ENCODE measurements around the gene VANGL2. TPM values are rescaled to one million over a fixed set of nuclear protein-coding genes. Genes with fewer than 3 reads are reported as not detected.

VANGL2 gene
- total and polyA plus RNA-seq, 9 donors: 5.6 to 18.4 (median 9.7) TPM

- intact Hi-C loops (cut with DNase I): loop anchor here in 1 of 4 donors (10.0 kb wide), 1 partner anchor 185 kb away; no protein-coding TSS in a partner anchor
- TF ChIP-seq CTCF (IDR thresholded peaks at IDR 0.05) (no peak), POLR2A (IDR thresholded peaks at IDR 0.05) (no peak), EP300 (IDR thresholded peaks at IDR 0.05) (no peak)
These were observed 29.6 kb downstream of the VANGL2 start for GRCh38 chr1:160429702-160430535.

GRCh38 chr1:160431006-160431405, 30.6 kb downstream of the VANGL2 start:
- H3K4me3 ChIP-seq: no peak overlapping the region
- no peaks in the 10 kb centered on the region for H3K36me3 ChIP-seq
- TF ChIP-seq CTCF (IDR thresholded peaks at IDR 0.05) (no peak), EP300 (IDR thresholded peaks at IDR 0.05) (no peak), POLR2A (IDR thresholded peaks at IDR 0.05) (no peak)
- WGBS, 3 donors: 75 to 91% (median 90%) methylated on average over 5 of the region's 5 CpGs
- no peaks in the 10 kb centered on the region for H3K27me3 ChIP-seq
- no peaks in the 10 kb centered on the region for H3K4me1 ChIP-seq (ENCODE audit: insufficient read depth)
- no peaks in the 10 kb centered on the region for H3K9me3 ChIP-seq
- no peak overlapping the region for H3K27ac ChIP-seq
- intact Hi-C loops (cut with DNase I): no loop called here
- DNase-seq: no peak

More at GRCh38 chr1:160429702-160430535, 29.6 kb downstream of the VANGL2 start:
- no peaks in the 10 kb centered on the region for H3K36me3 ChIP-seq
- no peak for DNase-seq
- no peak overlapping the region for H3K27ac ChIP-seq
- 55 to 59% (median 55%) methylated on average over 2 of the region's 2 CpGs for WGBS, 3 donors
- no peaks in the 10 kb centered on the region for H3K4me1 ChIP-seq (ENCODE audit: insufficient read depth)
- H3K4me3 ChIP-seq: no peak overlapping the region
- H3K9me3 ChIP-seq: no peaks in the 10 kb centered on the region
- H3K27me3 ChIP-seq: no peaks in the 10 kb centered on the region

GRCh38 chr1:160431571-160431970, 31.2 kb downstream of the VANGL2 start:
- Histone ChIP-seq H3K27ac (no peak overlapping the region), H3K27me3 (no peaks in the 10 kb centered on the region), H3K9me3 (no peaks in the 10 kb centered on the region), H3K4me3 (no peak overlapping the region), H3K4me1 (ENCODE audit: insufficient read depth) (no peaks in the 10 kb centered on the region), H3K36me3 (no peaks in the 10 kb centered on the region)
- DNase-seq: no peak
- 84 to 91% (median 89%) methylated on average over 2 of the region's 2 CpGs for WGBS, 3 donors
- intact Hi-C loops (cut with DNase I): no loop called here
- no peak for TF ChIP-seq EP300 (IDR thresholded peaks at IDR 0.05)
- TF ChIP-seq CTCF (IDR thresholded peaks at IDR 0.05): no peak
- TF ChIP-seq POLR2A (IDR thresholded peaks at IDR 0.05): no peak

GRCh38 chr1:160432371-160432786, 32.0 kb downstream of the VANGL2 start:
- no peaks in the 10 kb centered on the region for H3K36me3 ChIP-seq
- no peak for DNase-seq
- H3K9me3 ChIP-seq: no peaks in the 10 kb centered on the region
- H3K4me3 ChIP-seq: no peak overlapping the region
- no peak for TF ChIP-seq EP300 (IDR thresholded peaks at IDR 0.05)
- no peak for TF ChIP-seq POLR2A (IDR thresholded peaks at IDR 0.05)
- TF ChIP-seq CTCF (IDR thresholded peaks at IDR 0.05): no peak
- no peak overlapping the region for H3K27ac ChIP-seq
- intact Hi-C loops (cut with DNase I): no loop called here
- no peaks in the 10 kb centered on the region for H3K27me3 ChIP-seq
- peaks cover under 1% of the 10 kb centered on the region for H3K4me1 ChIP-seq (ENCODE audit: insufficient read depth)

Measured in ovary (tissue), 9 donors.